ENCODE results near the gene DICER1.

- TF ChIP-seq CTCF (IDR thresholded peaks at IDR 0.05) = no peak
- TF ChIP-seq POLR2A (IDR thresholded peaks at IDR 0.05) = no peak
These were observed 9.8 kb upstream of the DICER1 start for GRCh38 chr14:95167177-95167576.

Measured in Peyer's patch (tissue), 4 donors.